Activated T-helper 2 cell treated with anti-CD3 and anti-CD28 coated beads, Interferon-gamma antibody, Interleukin-2, Interleukin-4, amounts not matched to agents 10 μg/mL and 5 μg/mL and 100 μg/mL, durations not matched to agents 14 hours and 24 hours and 36 hours (primary cell): ENCODE results near the gene ZNF423. TPM values are rescaled to one million over a fixed set of nuclear protein-coding genes. Genes with fewer than 3 reads are reported as not detected.

ENCODE experiments used
- DNase-seq: peaks from one replicate; pipeline ENCODE4 v3.0.0; 2021; ENCODE audit warnings: low spot score
- H3K27ac Mint-ChIP-seq: one replicate; pipeline ENCODE4 v1.8.0; 2021; ENCODE audit warnings: mixed read lengths
- H3K27me3 Mint-ChIP-seq: one replicate; pipeline ENCODE4 v1.8.0; 2021; ENCODE audit warnings: low read depth, mixed read lengths
- H3K36me3 Mint-ChIP-seq: one replicate; pipeline ENCODE4 v1.8.0; 2021; ENCODE audit warnings: low read depth, mixed read lengths
- H3K4me1 Mint-ChIP-seq: one replicate; pipeline ENCODE4 v1.8.0; 2021; ENCODE audit warnings: low read depth, mixed read lengths
- H3K4me3 Mint-ChIP-seq: one replicate; pipeline ENCODE4 v1.8.0; 2021; ENCODE audit warnings: low read depth, mild to moderate bottlenecking, moderate library complexity, mixed read lengths
- H3K9me3 Mint-ChIP-seq: one replicate; pipeline ENCODE4 v1.8.0; 2021; ENCODE audit warnings: mixed read lengths
- intact Hi-C: fragments of 100-400 bp; cut with micrococcal nuclease; formaldehyde crosslinking; loops from one replicate; pipeline ENCODE4 v1.15.1; 2023
- total RNA-seq: library from RNA; stranded (reverse); gene quantifications from 2 replicates; pipeline ENCODE4 v1.2.3, GENCODE V29; 2022

ZNF423 gene
- total RNA-seq, 1 donor from 2014 or later, result not detected

GRCh38 chr16:49701789-49702494 is 154.0 kb downstream of the ZNF423 start:
- peaks cover 18% of the 10 kb centered on the region for H3K27me3 Mint-ChIP-seq
- no peak for DNase-seq
- intact Hi-C loops, result no loop called here
- H3K4me1 Mint-ChIP-seq, result no peaks in the 10 kb centered on the region
- no peak overlapping the region for H3K4me3 Mint-ChIP-seq
- H3K27ac Mint-ChIP-seq, result no peak overlapping the region
- H3K9me3 Mint-ChIP-seq, result no peaks in the 10 kb centered on the region
- H3K36me3 Mint-ChIP-seq, result no peaks in the 10 kb centered on the region

- Mint-ChIP-seq H3K27me3 (peaks cover 18% of the 10 kb centered on the region), H3K4me3 (no peak overlapping the region)
These were observed 154.7 kb downstream of the ZNF423 start for GRCh38 chr16:49701065-49701685.

GRCh38 chr16:49700251-49701064 is 155.5 kb downstream of the ZNF423 start:
- Mint-ChIP-seq H3K27ac (no peak overlapping the region), H3K27me3 (peaks cover 18% of the 10 kb centered on the region), H3K4me3 (no peak overlapping the region), H3K9me3 (no peaks in the 10 kb centered on the region), H3K36me3 (no peaks in the 10 kb centered on the region), H3K4me1 (no peaks in the 10 kb centered on the region)
- intact Hi-C loops, result no loop called here
- no peak for DNase-seq

More at GRCh38 chr16:49701065-49701685, 154.7 kb downstream of the ZNF423 start:
- Mint-ChIP-seq H3K4me1 (no peaks in the 10 kb centered on the region), H3K36me3 (no peaks in the 10 kb centered on the region), H3K9me3 (no peaks in the 10 kb centered on the region), H3K27ac (no peak overlapping the region)
- intact Hi-C loops, result no loop called here
- no peak for DNase-seq

- peaks cover 18% of the 10 kb centered on the region for H3K27me3 Mint-ChIP-seq
- no peak for DNase-seq
- H3K4me3 Mint-ChIP-seq, result no peak overlapping the region
- H3K9me3 Mint-ChIP-seq, result no peaks in the 10 kb centered on the region
- H3K4me1 Mint-ChIP-seq, result no peaks in the 10 kb centered on the region
- no peaks in the 10 kb centered on the region for H3K36me3 Mint-ChIP-seq
- H3K27ac Mint-ChIP-seq, result no peak overlapping the region
- intact Hi-C loops, result no loop called here
These were observed 156.1 kb downstream of the ZNF423 start for GRCh38 chr16:49699841-49700175.

- DNase-seq, result no peak
- no peak overlapping the region for H3K27ac Mint-ChIP-seq
- H3K36me3 Mint-ChIP-seq, result no peaks in the 10 kb centered on the region
- H3K4me1 Mint-ChIP-seq, result no peaks in the 10 kb centered on the region
- H3K4me3 Mint-ChIP-seq, result no peak overlapping the region
- intact Hi-C loops, result no loop called here
- H3K9me3 Mint-ChIP-seq, result no peaks in the 10 kb centered on the region
- peaks cover 18% of the 10 kb centered on the region for H3K27me3 Mint-ChIP-seq
These were observed 156.7 kb downstream of the ZNF423 start for GRCh38 chr16:49698931-49699840.

- intact Hi-C loops, result no loop called here
These were observed 157.5 kb downstream of the ZNF423 start for GRCh38 chr16:49698453-49698815.

GRCh38 chr16:49697631-49698452 is 158.1 kb downstream of the ZNF423 start:
- no peak for DNase-seq
- H3K4me1 Mint-ChIP-seq, result no peaks in the 10 kb centered on the region
- intact Hi-C loops, result no loop called here
- H3K27ac Mint-ChIP-seq, result no peak overlapping the region
- H3K27me3 Mint-ChIP-seq, result peaks cover 18% of the 10 kb centered on the region
- H3K36me3 Mint-ChIP-seq, result no peaks in the 10 kb centered on the region
- H3K9me3 Mint-ChIP-seq, result no peaks in the 10 kb centered on the region
- no peak overlapping the region for H3K4me3 Mint-ChIP-seq

More at GRCh38 chr16:49698453-49698815, 157.5 kb downstream of the ZNF423 start:
- no peak for DNase-seq
- no peaks in the 10 kb centered on the region for H3K4me1 Mint-ChIP-seq
- H3K27ac Mint-ChIP-seq, result no peak overlapping the region
- H3K9me3 Mint-ChIP-seq, result no peaks in the 10 kb centered on the region
- peaks cover 18% of the 10 kb centered on the region for H3K27me3 Mint-ChIP-seq
- H3K4me3 Mint-ChIP-seq, result no peak overlapping the region
- no peaks in the 10 kb centered on the region for H3K36me3 Mint-ChIP-seq

GRCh38 chr16:49696414-49697101 is 159.4 kb downstream of the ZNF423 start:
- Mint-ChIP-seq H3K27ac (no peak overlapping the region), H3K36me3 (no peaks in the 10 kb centered on the region), H3K4me3 (no peak overlapping the region)

GRCh38 chr16:49695782-49696413 is 160.0 kb downstream of the ZNF423 start:
- no peak overlapping the region for H3K4me3 Mint-ChIP-seq
- no peak for DNase-seq
- H3K27me3 Mint-ChIP-seq, result peaks cover 16% of the 10 kb centered on the region
- H3K27ac Mint-ChIP-seq, result no peak overlapping the region
- H3K4me1 Mint-ChIP-seq, result no peaks in the 10 kb centered on the region
- no peaks in the 10 kb centered on the region for H3K9me3 Mint-ChIP-seq
- intact Hi-C loops, result no loop called here
- no peaks in the 10 kb centered on the region for H3K36me3 Mint-ChIP-seq

More at GRCh38 chr16:49696414-49697101, 159.4 kb downstream of the ZNF423 start:
- intact Hi-C loops, result no loop called here
- H3K4me1 Mint-ChIP-seq, result no peaks in the 10 kb centered on the region
- H3K27me3 Mint-ChIP-seq, result peaks cover 18% of the 10 kb centered on the region
- no peaks in the 10 kb centered on the region for H3K9me3 Mint-ChIP-seq
- no peak for DNase-seq

- intact Hi-C loops, result no loop called here
- H3K36me3 Mint-ChIP-seq, result no peaks in the 10 kb centered on the region
- no peak for DNase-seq
- no peak overlapping the region for H3K4me3 Mint-ChIP-seq
- H3K27me3 Mint-ChIP-seq, result peaks cover 6% of the 10 kb centered on the region
- no peak overlapping the region for H3K27ac Mint-ChIP-seq
- no peaks in the 10 kb centered on the region for H3K9me3 Mint-ChIP-seq
- H3K4me1 Mint-ChIP-seq, result no peaks in the 10 kb centered on the region
These were observed 162.5 kb downstream of the ZNF423 start for GRCh38 chr16:49693445-49693844.

GRCh38 chr16:49690778-49691177 is 165.1 kb downstream of the ZNF423 start:
- Mint-ChIP-seq H3K36me3 (no peaks in the 10 kb centered on the region), H3K27ac (no peak overlapping the region), H3K27me3 (peaks cover 4% of the 10 kb centered on the region), H3K9me3 (no peaks in the 10 kb centered on the region), H3K4me1 (no peaks in the 10 kb centered on the region), H3K4me3 (no peak overlapping the region)
- DNase-seq, result no peak
- intact Hi-C loops, result no loop called here
